ENCODE measurements around the gene POU3F1.
A peak's percentile ranks its signal among the peaks of the same experiment; 100 is the strongest.

The POU3F1 gene

DNA sequence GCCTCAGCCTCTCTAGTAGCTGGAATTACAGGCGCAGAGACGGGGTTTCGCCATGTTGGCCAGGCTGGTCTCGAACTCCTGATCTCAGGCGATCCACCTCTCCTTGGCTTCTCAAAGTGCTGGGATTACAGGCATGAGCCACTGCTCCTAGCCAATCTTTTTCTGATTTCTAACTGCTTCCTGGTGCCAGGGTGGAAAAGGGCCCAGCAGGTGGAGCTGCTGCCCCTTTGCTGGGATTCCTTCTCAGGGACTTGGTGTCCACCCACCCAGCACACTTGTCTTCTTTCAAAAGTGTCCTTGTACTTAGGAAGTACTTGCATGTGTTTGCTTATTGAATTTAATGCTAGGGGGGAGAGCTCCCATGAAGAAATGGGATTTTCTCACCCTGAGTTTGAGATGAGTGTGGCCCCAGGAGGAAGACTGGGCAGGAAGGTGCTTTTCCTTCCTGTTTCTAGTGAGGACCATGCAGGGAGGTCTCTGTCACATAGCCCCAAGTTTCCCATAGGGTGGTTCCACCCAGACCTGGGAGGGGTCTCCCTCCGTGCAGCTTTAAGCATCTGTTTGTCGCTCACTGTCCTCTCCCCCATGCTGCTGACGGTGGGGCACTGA is 19.9 kb downstream of the POU3F1 start:
- WGBS, 2 experiments (ENCODE audit: insufficient coverage in 2 of 2) = 82 to 88% methylated on average over 8 of the region's 8 CpGs
- Histone ChIP-seq H3K9me3 (ENCODE audit: control insufficient read depth, low read length) (no peaks in the 10 kb centered on the region), H3K4me1 (ENCODE audit: control insufficient read depth, insufficient read depth, low read length, poor library complexity, severe bottlenecking) (peaks cover 39% of the 10 kb centered on the region), H3K4me3 (ENCODE audit: extremely low read depth, insufficient read depth, low read length, poor library complexity, severe bottlenecking) (no peak overlapping the region), H3K27ac (ENCODE audit: low read depth, low read length, severe bottlenecking) (no peak overlapping the region), H3K36me3 (ENCODE audit: control insufficient read depth, insufficient read depth, low read length) (peaks cover 50% of the 10 kb centered on the region)

DNA sequence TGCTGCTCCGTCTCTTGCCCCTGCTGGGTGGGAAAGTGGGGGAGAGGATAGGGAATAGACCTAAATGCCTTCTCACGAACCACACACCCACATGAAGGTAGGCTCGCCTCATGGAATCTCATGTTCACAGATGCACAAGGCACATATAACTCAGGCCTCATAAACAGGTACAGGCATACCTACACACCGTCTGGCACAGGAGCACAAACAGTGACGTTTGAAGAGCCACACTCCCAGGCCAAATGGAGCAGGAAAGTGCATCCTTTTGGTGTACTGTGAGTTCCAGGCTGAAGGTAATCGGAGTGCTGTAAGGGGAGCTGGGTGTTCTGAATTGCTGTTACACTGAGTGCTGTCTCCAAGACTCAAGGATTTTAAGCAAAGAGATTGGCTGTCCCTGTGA is 20.9 kb downstream of the POU3F1 start:
- WGBS, 2 experiments (ENCODE audit: insufficient coverage in 2 of 2) = 94 to 95% methylated on average over 5 of the region's 6 CpGs

DNA sequence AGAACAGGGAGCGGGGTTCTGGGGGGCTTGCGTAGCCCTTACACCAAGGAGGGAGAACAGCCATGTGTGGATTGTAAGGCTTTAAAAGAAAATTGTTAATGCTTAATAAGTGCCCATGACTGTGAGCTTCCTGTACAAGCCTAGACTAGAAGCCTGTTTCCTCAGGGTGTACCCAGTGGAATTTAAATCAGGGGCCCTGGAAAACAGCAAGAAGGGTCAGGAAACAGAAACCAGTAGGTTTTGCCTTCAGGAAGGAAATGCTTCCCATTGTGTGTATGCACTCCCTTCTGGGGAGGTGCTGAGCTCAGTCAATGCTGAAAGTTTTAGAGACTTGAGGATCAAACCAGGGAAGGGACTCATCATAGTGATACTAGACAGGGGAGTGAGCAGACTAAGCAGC is 21.4 kb downstream of the POU3F1 start:
- WGBS, 2 experiments (ENCODE audit: insufficient coverage in 2 of 2) = 81 to 95% methylated on average over 2 of the region's 2 CpGs
- H3K27ac ChIP-seq (ENCODE audit: low read depth, low read length, severe bottlenecking) = no peak overlapping the region
- peaks cover 32% of the 10 kb centered on the region for H3K4me1 ChIP-seq (ENCODE audit: control insufficient read depth, insufficient read depth, low read length, poor library complexity, severe bottlenecking)
- H3K4me3 ChIP-seq (ENCODE audit: extremely low read depth, insufficient read depth, low read length, poor library complexity, severe bottlenecking) = no peak overlapping the region
- H3K36me3 ChIP-seq (ENCODE audit: control insufficient read depth, insufficient read depth, low read length) = peaks cover 65% of the 10 kb centered on the region
- no peaks in the 10 kb centered on the region for H3K9me3 ChIP-seq (ENCODE audit: control insufficient read depth, low read length)

More for the DNA sequence above, 20.9 kb downstream of the POU3F1 start:
- Histone ChIP-seq H3K4me1 (ENCODE audit: control insufficient read depth, insufficient read depth, low read length, poor library complexity, severe bottlenecking) (peaks cover 37% of the 10 kb centered on the region), H3K4me3 (ENCODE audit: extremely low read depth, insufficient read depth, low read length, poor library complexity, severe bottlenecking) (no peak overlapping the region), H3K27ac (ENCODE audit: low read depth, low read length, severe bottlenecking) (no peak overlapping the region), H3K36me3 (ENCODE audit: control insufficient read depth, insufficient read depth, low read length) (peaks cover 61% of the 10 kb centered on the region), H3K9me3 (ENCODE audit: control insufficient read depth, low read length) (no peaks in the 10 kb centered on the region)

DNA sequence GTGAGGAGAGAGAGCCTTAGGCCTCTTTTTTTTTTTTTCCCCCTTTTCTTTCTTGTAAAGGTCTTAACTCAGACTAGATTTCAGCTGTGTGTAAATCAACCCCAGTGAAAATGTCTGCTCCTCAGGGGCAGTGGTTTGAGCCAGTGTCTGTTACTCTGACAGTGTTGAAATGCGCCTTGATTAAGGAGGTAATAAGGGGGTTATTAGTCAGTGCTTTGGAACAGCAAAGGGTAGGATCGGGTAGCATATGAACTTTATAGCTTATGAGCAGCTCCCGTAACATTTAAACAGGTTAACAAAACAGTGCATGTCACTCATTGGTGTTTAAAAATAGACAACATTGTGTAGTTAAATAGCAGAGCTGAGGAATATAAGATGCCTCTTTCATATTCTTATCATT is 23.8 kb downstream of the POU3F1 start:
- Histone ChIP-seq H3K27ac (ENCODE audit: low read depth, low read length, severe bottlenecking) (no peak overlapping the region), H3K4me3 (ENCODE audit: extremely low read depth, insufficient read depth, low read length, poor library complexity, severe bottlenecking) (no peak overlapping the region), H3K9me3 (ENCODE audit: control insufficient read depth, low read length) (no peaks in the 10 kb centered on the region), H3K36me3 (ENCODE audit: control insufficient read depth, insufficient read depth, low read length) (peaks cover 89% of the 10 kb centered on the region), H3K4me1 (ENCODE audit: control insufficient read depth, insufficient read depth, low read length, poor library complexity, severe bottlenecking) (peaks cover 11% of the 10 kb centered on the region)
- WGBS, 2 experiments (ENCODE audit: insufficient coverage in 2 of 2) = 86 to 94% methylated on average over 2 of the region's 3 CpGs

DNA sequence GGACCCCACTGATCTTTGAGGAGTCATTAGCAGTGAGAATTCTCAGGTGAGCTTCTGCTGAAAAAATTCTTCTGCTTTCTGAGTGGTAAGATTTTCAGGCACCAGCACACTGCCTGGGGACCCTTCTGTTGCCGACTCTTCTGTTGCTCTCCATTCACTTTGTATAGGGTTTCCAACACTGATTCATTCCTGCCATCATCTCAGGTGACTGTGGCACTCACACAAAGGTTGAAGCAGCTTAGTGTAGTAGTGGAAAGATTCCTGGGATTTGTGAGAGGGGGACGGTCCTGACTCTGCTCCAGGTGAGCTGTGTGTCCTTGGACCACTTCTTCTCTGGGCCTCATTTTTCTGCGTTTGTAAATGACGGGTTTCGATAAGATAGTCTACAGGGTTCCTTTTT is 24.6 kb downstream of the POU3F1 start:
- no peak overlapping the region for H3K4me3 ChIP-seq (ENCODE audit: extremely low read depth, insufficient read depth, low read length, poor library complexity, severe bottlenecking)
- 100% methylated on average over 4 of the region's 5 CpGs for whole genome bisulfite sequencing, 2 experiments (ENCODE audit: insufficient coverage in 2 of 2)
- no peaks in the 10 kb centered on the region for H3K9me3 ChIP-seq (ENCODE audit: control insufficient read depth, low read length)
- peaks cover 94% of the 10 kb centered on the region for H3K36me3 ChIP-seq (ENCODE audit: control insufficient read depth, insufficient read depth, low read length)
- H3K27ac ChIP-seq (ENCODE audit: low read depth, low read length, severe bottlenecking) = no peak overlapping the region
- peaks cover 6% of the 10 kb centered on the region for H3K4me1 ChIP-seq (ENCODE audit: control insufficient read depth, insufficient read depth, low read length, poor library complexity, severe bottlenecking)

DNA sequence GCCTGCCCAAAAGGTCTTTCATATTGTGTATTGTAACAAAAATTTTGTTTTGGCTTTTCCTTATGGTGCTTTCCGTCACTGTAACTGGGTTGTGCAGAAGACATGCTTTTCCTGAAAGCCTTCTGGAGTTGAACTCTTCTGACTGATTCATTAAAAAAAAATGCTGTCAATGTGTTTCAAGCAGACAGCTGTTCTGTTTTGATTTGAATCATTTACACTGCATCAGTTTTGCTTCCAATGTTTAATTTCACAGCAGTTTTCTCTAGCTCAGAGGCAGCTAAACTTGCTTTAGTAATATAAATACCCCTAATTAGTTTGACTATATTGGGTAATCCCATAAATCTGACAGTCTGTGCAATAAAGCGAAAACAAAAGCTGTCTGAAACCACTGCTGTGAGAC is 26.2 kb downstream of the POU3F1 start:
- WGBS, 2 experiments (ENCODE audit: insufficient coverage in 2 of 2) = 94 to 100% methylated on average over 1 to 2 of the region's 2 CpGs
- no peak overlapping the region for H3K4me3 ChIP-seq (ENCODE audit: extremely low read depth, insufficient read depth, low read length, poor library complexity, severe bottlenecking)
- peaks cover 97% of the 10 kb centered on the region for H3K36me3 ChIP-seq (ENCODE audit: control insufficient read depth, insufficient read depth, low read length)
- no peak overlapping the region for H3K27ac ChIP-seq (ENCODE audit: low read depth, low read length, severe bottlenecking)
- H3K9me3 ChIP-seq (ENCODE audit: control insufficient read depth, low read length) = no peaks in the 10 kb centered on the region
- peaks cover 5% of the 10 kb centered on the region for H3K4me1 ChIP-seq (ENCODE audit: control insufficient read depth, insufficient read depth, low read length, poor library complexity, severe bottlenecking)

DNA sequence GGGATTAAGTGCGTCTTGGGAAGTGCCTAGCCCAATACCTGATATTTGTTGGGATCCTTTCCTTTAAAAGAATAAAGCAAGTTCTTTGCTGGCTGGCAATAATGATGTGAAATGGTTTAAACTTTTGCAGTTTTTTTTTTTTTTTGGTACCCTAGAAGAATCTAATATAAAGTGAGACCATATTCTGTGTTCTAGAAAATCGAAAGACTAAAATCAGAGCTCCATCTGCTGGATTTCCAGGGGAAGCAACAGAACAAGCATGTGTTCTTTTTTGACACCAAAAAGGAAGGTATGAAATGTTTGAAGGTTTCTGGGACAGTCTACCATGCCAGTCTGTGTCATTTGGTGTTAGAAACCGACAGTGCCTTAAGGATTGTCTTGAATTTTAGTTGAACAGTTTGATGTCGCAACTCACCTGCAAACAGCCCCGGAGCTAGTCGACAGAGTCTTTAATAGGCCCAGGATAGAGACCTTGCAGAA is 27.7 kb downstream of the POU3F1 start:
- no peaks in the 10 kb centered on the region for H3K9me3 ChIP-seq (ENCODE audit: control insufficient read depth, low read length)
- peaks cover 94% of the 10 kb centered on the region for H3K36me3 ChIP-seq (ENCODE audit: control insufficient read depth, insufficient read depth, low read length)
- H3K4me3 ChIP-seq (ENCODE audit: extremely low read depth, insufficient read depth, low read length, poor library complexity, severe bottlenecking) = no peak overlapping the region
- peaks cover 4% of the 10 kb centered on the region for H3K4me1 ChIP-seq (ENCODE audit: control insufficient read depth, insufficient read depth, low read length, poor library complexity, severe bottlenecking)
- H3K27ac ChIP-seq (ENCODE audit: low read depth, low read length, severe bottlenecking) = no peak overlapping the region
- 92 to 96% methylated on average over 5 to 6 of the region's 6 CpGs for WGBS, 2 experiments (ENCODE audit: insufficient coverage in 2 of 2)

DNA sequence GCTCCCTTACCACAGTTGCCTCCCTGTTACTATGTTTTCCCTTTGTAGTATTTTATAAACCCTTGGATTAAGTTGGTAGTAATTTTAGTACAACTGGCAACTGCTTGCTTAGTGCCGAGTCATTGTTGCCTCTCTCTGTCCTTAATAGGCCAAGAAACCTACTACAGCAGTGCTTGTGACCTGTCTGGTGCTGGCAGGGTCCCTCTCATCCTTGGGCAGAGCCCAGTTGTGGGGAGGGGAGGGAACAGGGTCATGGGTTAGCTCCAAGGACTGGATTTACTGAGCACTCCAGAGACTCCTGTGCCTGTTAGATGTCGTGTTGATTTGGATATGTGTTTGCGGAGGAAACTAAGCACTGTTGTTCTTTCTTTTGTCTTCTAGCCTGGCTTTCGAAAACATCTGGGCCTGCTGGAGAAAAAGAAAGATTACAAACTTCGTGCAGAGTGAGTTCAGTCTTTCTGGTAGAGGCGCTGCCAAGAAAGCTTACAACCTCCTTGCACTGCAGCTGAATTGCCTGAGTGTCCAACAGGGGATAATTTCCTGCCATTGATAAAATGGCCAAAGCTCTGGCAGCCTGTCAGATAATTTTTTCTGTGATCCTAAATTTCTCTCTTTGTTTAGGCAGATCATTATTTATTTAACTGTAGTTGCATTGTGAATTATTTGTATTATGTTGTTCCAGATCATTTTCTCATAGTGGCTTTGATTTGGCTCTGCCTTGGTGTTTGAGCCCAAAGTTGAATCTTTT is 30.4 kb downstream of the POU3F1 start:
- no peaks in the 10 kb centered on the region for H3K9me3 ChIP-seq (ENCODE audit: control insufficient read depth, low read length)
- peak overlapping the region; percentile 69 for H3K27ac ChIP-seq (ENCODE audit: low read depth, low read length, severe bottlenecking)
- WGBS, 2 experiments (ENCODE audit: insufficient coverage in 2 of 2) = 90 to 92% methylated on average over 5 of the region's 6 CpGs
- H3K4me3 ChIP-seq (ENCODE audit: extremely low read depth, insufficient read depth, low read length, poor library complexity, severe bottlenecking) = no peak overlapping the region
- peaks cover 9% of the 10 kb centered on the region for H3K4me1 ChIP-seq (ENCODE audit: control insufficient read depth, insufficient read depth, low read length, poor library complexity, severe bottlenecking)
- H3K36me3 ChIP-seq (ENCODE audit: control insufficient read depth, insufficient read depth, low read length) = peaks cover 67% of the 10 kb centered on the region

DNA sequence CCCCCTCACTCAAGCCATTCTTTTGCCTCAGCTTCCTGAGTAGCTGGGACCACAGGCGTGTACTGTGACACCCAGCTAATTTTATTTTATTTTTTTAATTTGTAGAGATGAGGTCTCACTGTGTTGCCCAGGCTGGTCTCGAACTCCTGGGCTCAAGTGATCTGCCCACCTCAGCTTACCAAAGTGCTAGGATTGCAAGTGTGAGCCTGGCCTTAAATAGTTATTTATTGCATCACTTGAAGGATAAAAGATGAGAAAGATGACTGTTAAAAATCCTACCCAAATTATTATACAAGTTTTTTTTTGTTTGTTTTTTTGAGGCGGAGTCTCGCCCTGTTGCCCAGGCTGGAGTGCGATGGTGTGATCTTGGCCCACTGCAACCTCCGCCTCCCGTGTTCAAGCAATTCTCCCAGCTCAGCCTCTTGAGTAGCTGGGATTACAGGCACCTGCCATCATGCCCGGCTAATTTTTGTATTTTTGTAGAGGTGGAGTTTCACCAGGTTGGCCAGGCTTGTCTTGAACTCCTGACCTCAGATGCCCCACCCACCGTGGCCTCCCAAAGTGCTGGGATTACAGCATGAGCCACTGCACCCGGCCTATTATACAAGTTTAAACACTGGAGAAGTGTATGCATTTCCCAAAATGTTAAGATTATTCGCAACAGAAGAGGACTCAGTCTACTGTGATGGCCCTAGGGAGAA is 31.7 kb downstream of the POU3F1 start:
- Histone ChIP-seq H3K9me3 (ENCODE audit: control insufficient read depth, low read length) (no peaks in the 10 kb centered on the region), H3K27ac (ENCODE audit: low read depth, low read length, severe bottlenecking) (no peak overlapping the region), H3K4me3 (ENCODE audit: extremely low read depth, insufficient read depth, low read length, poor library complexity, severe bottlenecking) (no peak overlapping the region), H3K4me1 (ENCODE audit: control insufficient read depth, insufficient read depth, low read length, poor library complexity, severe bottlenecking) (peaks cover 9% of the 10 kb centered on the region), H3K36me3 (ENCODE audit: control insufficient read depth, insufficient read depth, low read length) (peaks cover 54% of the 10 kb centered on the region)
- 91 to 95% methylated on average over 5 to 6 of the region's 11 CpGs for WGBS, 2 experiments (ENCODE audit: insufficient coverage in 2 of 2)

DNA sequence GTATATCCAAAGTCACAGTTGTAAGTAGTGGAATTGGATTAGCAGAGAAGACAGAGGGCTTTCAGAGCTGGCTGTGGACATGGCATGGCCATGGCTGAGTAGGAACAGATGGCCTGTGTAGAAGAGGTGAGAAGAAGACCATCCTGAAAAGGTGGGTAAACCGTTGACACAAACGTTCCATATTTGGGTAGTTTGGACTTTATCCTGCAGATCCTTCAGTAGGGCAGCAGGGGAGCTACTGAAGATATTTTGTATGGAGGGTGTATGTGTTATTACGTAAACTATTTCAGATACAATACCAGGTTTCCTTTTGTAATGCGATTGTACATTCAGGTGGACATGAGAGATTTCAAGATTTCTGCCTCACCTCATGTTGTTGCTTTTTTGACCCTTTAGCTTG is 32.4 kb downstream of the POU3F1 start:
- H3K36me3 ChIP-seq (ENCODE audit: control insufficient read depth, insufficient read depth, low read length) = peaks cover 47% of the 10 kb centered on the region
- no peak overlapping the region for H3K4me3 ChIP-seq (ENCODE audit: extremely low read depth, insufficient read depth, low read length, poor library complexity, severe bottlenecking)

More for the DNA sequence above, 32.4 kb downstream of the POU3F1 start:
- Histone ChIP-seq H3K4me1 (ENCODE audit: control insufficient read depth, insufficient read depth, low read length, poor library complexity, severe bottlenecking) (peaks cover 11% of the 10 kb centered on the region), H3K9me3 (ENCODE audit: control insufficient read depth, low read length) (no peaks in the 10 kb centered on the region), H3K27ac (ENCODE audit: low read depth, low read length, severe bottlenecking) (no peak overlapping the region)
- 68 to 79% methylated on average over 2 to 3 of the region's 4 CpGs for WGBS, 2 experiments (ENCODE audit: insufficient coverage in 2 of 2)
